Ecto neural progenitor cell (in vitro differentiated cells): ENCODE results near the gene RASA2.
"Not testable (repeated sequence)": the region's sequence is repeated elsewhere in the genome, so short reads cannot be mapped to it uniquely, and the experiment has no call there.

Experiments used
- DNase-seq: peaks from one replicate; pipeline ENCODE4 v3.0.0-alpha.2; 2018; ENCODE audit warnings: low spot score

Gene RASA2

GRCh38 chr3:141459008-141459407 lies 27.8 kb upstream of the RASA2 start:
- no peak for DNase-seq

- DNase-seq, result peak; percentile 90
Observed at GRCh38 chr3:141460097-141460704, 26.6 kb upstream of the RASA2 start.

GRCh38 chr3:141462176-141462859 lies 24.5 kb upstream of the RASA2 start:
- no peak for DNase-seq

DNA sequence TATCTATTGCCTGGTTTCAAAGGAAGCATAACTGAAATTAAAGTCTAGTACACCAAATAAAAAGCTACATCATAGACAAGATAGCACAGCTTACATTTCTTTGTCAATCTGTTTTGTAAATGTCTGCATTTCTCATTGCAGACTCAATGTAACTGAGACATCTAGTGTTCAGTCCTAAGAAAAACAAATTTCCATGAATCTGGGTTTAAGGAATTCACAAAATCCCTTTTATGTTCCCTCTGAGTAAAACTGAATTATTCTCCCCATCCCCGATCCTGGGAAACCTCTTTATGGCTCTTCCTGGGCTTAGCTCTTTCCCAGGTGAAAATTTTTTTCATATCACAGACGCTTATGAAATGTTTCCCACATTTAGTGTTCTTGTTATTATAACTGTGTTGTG lies 21.6 kb upstream of the RASA2 start:
- no peak for DNase-seq

GRCh38 chr3:141466633-141467169 lies 20.1 kb upstream of the RASA2 start:
- no peak for DNase-seq

DNA sequence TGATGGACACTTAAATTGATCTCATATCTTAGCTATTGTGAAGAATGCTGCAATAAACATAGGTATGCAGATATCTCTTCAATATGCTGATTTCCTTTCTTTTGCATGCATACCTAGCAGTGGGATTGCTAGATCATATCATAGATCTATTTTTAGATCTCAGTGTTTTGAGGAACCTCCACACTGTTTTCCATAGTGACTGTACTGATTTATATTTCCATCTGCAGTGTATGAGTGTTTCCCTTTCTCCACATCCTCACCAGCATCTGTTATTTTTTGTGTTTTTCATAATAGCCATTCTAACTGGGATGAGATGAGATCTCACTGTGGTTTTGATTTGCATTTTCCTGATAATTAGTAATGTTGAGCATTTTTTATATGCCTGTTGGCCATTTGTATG lies 17.1 kb upstream of the RASA2 start:
- DNase-seq, result no peak

GRCh38 chr3:141471160-141471559 lies 15.7 kb upstream of the RASA2 start:
- no peak for DNase-seq

DNA sequence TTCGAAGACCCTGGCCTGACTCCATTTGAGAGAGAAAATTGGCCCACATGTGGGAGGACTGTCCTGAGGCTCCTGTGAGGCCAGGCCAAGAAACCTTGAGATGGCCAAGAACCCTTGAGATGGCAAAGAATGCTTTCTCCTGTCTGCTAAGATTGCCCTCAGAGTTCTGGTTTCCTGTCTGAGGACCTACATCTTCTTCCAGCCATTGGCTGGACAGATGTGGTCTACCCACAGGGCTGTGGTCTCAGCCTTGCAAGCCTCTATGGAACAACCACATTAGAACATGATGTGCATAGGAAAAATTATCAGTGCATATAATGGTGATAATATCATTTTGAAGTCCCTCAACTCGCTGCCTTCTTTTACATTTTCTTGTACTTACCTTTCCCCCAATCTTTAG lies 10.8 kb upstream of the RASA2 start:
- DNase-seq, result no peak

GRCh38 chr3:141477224-141477623 lies 9.6 kb upstream of the RASA2 start:
- no peak for DNase-seq

- DNase-seq, result no peak
Observed at GRCh38 chr3:141478139-141478538, 8.7 kb upstream of the RASA2 start.

- not testable (repeated sequence) for DNase-seq
Observed at GRCh38 chr3:141478840-141479239, 8.0 kb upstream of the RASA2 start.

- DNase-seq, result no peak
Observed at GRCh38 chr3:141482245-141482922, 4.4 kb upstream of the RASA2 start.

- no peak for DNase-seq
Observed at GRCh38 chr3:141484701-141485287, 2.0 kb upstream of the RASA2 start.

DNA sequence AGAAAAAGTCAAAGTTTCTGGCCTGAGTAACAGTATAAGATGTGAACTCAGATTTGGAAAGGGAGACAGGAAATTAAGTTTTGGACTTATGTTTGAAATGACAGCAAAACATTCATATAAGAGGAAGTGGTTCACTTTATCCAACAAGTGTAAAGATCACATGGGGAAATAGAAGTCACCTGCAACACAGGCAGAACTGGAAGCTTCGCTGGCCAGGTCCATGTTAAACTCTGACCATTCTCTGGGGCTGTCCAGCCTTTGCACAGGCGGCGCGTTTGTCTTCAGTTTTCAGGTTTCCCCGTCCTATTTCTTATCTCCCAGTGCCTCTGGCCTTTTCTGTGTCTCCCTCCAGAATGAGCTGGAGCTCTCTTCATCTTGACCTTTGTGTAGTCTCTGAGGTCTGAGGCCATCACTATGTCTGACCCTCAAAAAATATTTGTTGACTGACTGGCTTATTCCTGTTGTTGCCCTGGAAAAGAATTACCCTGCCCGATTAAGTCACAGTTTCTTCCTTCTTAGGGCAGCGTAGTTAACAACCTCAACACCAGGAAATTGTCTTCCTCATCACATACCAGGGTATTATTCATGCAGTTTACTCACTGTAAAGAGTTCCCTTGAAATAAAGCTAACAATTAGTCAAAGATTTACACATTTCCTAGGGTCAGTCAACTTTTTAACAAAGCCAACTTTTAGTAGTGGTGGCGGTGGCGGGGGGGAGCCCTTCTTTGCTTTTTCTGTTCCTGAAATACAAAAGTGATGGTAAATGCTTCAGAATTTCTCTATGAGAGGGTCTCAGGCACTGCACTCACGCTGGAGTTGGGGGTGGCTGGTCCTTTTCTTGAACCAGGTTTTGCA lies 959 bp upstream of the RASA2 start:
- DNase-seq, result peak; percentile 49

DNA sequence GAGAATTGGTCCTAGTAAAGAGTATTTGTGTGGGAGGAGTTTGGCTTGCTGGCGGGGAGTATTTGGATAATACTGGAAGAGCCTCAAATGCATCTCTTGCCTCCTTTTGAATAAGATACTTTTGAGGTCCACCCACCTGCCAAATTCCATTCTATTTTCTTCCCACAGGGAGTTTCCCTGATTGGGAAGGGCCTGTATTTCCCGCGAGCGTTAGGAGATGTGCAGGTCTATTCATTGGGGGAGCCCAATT lies 406 bp upstream of the RASA2 start:
- DNase-seq, result no peak

- DNase-seq, result peak; percentile 84
Observed at GRCh38 chr3:141487521-141488252, 860 bp downstream of the RASA2 start.

GRCh38 chr3:141489203-141489602 lies 2.4 kb downstream of the RASA2 start:
- DNase-seq, result no peak

- DNase-seq, result no peak
Observed at GRCh38 chr3:141491081-141491480, 4.3 kb downstream of the RASA2 start.

DNA sequence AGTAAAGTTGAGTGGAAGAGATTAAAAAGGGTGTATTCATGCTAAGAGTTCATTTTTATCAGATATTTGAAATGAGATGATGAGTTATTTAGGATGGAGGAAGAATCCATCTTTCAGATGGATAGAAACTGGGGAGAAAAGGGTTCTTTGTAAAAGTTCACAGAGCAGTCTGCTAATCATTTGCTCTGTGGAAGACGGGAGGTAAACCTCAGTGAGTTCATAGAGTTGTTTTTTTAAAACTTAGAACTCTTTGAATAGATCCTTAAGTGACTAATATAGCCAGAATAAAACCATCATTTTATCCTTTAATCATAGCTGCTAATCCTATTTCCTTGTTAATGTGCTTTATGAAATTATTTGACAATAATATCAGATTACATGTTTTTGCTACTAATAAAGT lies 5.1 kb downstream of the RASA2 start:
- DNase-seq, result no peak

- no peak for DNase-seq
Observed at GRCh38 chr3:141493184-141493583, 6.4 kb downstream of the RASA2 start.

GRCh38 chr3:141497589-141497988 lies 10.8 kb downstream of the RASA2 start:
- not testable (repeated sequence) for DNase-seq
